NCI-H1048 (cell line): ENCODE data around the gene AATF.

Experiments used
- DNase-seq: peaks from one replicate; lab custom pipeline; 2025; lab: John Stamatoyannopoulos, UW

Gene AATF

GRCh38 chr17:36931096-36931696, 17.6 kb upstream of the AATF start:
- DNase-seq = no peak

GRCh38 chr17:36931697-36932382, 16.9 kb upstream of the AATF start:
- no peak for DNase-seq

DNA sequence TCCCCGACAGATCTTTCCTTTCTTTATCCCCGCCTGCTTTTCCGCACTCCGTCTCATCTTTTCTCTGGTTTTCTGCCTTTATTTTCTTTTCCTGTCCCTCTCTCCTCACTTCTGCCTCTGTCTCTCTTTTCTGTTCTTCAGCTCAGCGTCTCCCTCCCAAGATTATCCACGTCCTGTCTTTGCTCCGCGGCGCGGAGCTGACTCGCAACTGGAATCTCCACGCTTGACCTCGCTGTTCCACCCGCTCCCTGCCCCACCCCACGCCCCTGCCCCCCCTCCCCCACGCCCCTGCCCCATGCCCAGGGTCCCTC, 16.4 kb upstream of the AATF start:
- no peak for DNase-seq

GRCh38 chr17:36932694-36933511, 15.9 kb upstream of the AATF start:
- DNase-seq = no peak

DNA sequence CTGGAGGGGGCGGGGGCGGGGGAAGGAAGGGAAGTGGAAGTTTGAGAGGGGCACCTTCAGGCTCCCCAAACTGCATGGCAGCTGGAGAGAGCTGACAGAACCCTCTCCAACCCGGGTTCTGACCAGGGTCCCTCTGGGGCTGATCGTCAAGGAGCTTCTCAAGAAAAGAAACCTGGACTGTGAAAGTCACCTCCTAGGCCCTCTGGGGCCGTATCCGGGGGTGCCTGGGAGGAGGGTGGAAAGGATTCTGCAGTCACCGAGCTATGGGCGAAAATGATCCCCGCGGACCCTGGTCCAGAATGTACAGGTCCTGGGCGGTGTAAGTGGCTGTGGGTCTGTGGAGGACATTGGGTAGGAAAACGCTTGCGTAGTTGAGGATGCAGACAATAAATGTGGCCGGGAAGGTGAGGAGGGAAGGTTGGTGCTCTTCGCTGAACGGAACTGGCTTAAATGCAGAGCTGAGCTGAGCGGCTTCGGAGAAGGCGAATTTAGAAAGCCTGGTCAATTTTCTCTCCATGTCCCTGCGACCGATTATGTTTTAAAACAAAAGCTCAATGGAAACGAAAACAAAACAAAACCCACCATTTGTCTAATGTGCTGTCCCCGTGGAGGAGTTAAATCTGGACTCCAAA, 15.1 kb upstream of the AATF start:
- no peak for DNase-seq

GRCh38 chr17:36934144-36934691, 14.5 kb upstream of the AATF start:
- DNase-seq = no peak

DNA sequence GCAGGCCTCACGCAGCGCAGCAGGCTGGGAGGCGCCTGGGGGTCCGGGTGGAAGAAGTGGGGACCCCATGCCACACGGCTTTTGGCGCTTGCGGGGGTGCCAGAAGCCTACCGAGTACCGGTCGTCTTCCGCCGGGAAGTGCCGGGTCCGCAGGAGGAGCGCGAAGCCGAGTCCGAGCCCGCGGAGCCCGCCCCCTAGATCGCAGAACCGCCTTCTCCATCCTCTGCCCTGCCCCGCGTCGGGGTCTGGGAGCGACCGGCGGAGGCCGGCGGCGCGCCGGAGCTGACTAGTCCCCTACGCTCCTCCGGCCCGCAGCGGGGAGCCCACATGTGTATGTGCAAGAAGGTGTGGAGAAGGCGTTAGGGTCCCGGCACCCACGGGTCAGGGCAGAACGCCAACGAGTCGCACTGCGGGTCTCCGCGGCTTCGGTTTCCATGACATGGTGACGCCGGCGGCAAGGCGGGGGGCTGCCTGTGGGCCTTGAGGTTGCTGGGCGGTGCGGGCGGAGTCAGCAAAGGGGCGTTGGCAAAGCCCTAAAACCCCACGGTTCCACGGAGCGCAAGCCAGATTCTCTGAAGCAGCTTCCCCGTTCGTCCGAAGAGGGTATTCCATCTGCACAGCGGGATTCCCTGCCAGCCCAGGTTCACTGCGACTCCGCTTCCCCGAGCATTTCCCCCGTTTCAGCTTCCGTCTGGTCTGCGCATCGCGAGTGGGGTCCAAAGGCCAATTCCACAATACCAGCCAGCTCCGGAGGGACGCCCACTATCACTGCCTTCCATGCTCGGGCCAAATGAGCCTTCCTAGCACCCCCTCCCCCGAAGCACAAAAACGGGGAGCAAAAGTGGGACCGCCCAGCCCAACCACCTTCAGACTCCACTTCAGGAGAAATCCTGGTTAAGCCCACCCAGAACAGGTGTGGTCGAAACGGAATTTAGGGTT, 13.8 kb upstream of the AATF start:
- no peak for DNase-seq

- DNase-seq = no peak
Measured at GRCh38 chr17:36935671-36936454, 12.9 kb upstream of the AATF start.

DNA sequence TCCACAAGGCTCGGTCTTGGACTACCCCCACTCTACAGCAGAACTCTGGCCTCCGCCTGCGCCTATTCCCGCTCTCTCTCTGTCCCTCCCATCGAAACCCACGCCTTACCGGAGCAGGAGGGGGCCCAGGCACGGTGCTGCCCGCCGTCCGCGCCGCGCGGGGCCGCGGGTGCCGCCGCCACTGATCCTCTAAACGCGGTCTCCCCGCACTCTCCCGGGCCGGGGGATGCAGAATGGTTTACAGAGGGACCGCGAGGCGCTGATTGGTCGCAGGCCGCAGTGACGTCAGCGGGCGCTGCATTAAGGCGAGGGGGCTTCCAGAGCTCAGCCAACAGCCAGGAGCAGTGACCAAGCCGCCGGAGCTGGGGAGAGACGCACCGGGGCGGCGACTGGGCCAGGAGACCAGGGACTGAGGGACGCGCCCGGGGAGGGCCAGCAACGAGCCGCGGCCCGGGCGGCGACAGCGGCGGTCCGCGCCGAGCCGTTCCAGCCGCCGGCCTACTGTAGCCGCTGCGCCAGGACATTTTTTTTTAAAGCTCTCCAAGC, 12.2 kb upstream of the AATF start:
- DNase-seq = no peak

DNA sequence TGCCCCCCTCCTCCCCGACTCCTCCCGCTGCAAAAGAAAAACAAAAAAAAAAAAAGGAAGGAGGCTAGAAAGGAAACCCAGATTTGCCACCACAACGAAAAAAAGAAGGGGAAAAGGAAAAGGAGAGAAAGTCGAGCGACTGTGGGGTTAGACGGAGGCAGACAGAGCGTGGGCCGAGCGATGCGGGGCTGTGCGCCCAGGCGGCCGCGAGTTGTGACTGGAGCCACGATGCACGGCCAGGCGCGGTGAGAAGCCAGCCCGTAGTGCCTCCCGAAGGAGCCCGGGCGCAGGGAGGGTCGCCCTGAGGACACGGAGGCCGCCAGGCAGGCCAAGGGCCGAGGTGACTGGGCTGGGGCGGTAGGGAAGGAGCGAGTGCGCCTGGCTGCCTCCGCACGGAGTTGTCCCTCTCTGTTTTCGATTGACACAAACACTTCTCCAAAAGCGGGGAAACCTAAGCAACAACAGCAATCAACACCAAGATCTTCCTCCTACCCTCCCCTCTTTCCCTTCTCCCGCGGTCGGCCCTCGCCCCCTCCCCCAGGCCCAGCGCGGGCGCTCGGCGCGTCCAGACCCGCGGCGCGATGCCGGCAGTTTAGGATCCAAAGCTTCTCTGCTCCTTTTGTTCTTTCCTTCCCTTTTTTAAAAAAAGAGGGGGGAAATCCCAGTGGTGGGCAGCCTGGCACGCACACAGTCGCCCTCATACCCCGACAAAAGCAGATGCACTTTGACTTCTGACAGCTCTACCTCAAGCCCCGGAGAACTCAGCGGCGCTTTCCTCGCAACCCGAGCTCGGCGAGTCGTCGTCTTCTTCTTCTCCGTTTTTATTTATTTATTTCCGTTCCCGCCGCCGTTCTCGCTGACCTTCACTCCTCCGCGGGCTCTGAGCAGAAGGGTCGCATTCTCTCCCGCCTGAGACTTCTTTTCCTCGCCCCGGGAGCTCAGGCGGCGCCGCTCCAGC, 11.5 kb upstream of the AATF start, which contains the start of gene LHX1:
Gene LHX1, plus strand, starts transcription at position 475 of the 958 bp plus-strand sequence. CDS start 723 bp downstream, outside the sequence.
- DNase-seq = no peak

- DNase-seq = no peak
Measured at GRCh38 chr17:36937959-36938565, 10.7 kb upstream of the AATF start.

- DNase-seq = no peak
Measured at GRCh38 chr17:36938566-36939051, 10.1 kb upstream of the AATF start.

DNA sequence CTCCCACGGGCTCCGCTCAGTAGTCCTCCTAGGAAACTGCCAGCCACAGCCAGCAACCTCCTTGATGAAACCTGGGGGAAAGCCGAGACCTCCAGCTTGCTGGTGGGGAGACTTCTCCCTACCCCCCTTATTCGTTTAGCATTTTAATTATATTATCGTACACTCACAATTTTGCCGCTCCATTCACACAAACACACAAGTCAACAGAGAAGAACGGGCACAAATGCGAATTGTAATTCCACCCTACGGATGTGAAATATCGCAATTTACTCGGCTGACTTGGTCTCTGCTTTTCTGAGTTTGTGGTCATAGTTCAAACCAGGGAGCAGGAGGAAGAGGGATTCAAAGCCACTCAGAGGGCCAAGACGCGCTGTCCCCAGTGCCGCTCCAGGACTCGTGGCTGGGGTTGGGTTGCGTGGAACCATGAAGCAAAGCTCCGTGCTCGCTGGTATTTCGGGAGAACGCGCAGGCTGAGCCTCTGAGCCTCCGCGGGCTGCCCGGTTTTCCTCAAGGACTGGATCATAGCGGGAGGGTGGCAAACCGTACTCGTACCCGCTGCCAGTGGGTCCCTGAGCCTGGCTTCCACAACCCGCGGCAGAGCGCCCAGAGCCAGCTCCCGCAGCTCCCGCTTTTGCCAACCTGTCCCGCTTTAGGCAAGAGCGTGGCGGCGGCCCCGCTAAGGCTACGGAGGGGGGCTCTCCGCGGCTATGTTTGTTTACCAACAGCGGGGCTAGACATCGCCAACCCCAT, 9.5 kb upstream of the AATF start:
- DNase-seq = no peak

GRCh38 chr17:36939802-36940312, 8.9 kb upstream of the AATF start:
- no peak for DNase-seq

DNA sequence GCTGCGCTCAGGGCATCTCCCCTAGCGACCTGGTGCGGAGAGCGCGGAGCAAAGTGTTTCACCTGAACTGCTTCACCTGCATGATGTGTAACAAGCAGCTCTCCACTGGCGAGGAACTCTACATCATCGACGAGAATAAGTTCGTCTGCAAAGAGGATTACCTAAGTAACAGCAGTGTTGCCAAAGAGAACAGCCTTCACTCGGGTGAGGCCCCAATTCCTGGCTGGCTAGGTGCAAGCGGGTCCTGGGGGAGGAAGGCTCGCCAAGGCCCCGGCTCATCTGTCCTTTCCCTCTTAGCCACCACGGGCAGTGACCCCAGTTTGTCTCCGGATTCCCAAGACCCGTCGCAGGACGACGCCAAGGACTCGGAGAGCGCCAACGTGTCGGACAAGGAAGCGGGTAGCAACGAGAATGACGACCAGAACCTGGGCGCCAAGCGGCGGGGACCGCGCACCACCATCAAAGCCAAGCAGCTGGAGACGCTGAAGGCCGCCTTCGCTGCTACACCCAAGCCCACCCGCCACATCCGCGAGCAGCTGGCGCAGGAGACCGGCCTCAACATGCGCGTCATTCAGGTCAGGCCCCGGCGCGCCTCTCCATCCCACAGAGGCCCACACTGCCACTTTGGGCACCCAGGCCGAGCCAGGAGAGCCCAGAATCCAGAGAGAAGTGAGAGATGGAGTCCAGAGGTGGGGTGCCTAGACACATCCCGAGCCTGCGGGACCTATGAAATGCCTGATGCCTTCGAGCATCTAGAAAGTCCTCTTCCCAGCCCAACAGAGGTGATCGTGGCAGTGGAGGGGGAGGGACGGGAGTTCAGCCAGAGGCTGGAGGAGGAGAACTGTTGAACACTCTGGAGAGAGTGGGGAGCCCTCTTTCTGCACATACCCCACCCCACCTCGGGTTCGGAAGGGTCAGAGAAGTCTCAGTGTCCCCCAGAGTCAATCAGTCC, 8.2 kb upstream of the AATF start:
- no peak for DNase-seq
